NAMALWA (cell line): Measurements from ENCODE around the gene PDE1C.
"Not testable (repeated sequence)": the region's sequence is repeated elsewhere in the genome, so short reads cannot be mapped to it uniquely, and the experiment has no call there.

Experiments
- DNase-seq: peaks from one replicate; pipeline ENCODE4 v3.0.0-alpha.2; 2015; ENCODE audit warnings: low spot score

The PDE1C gene

DNA sequence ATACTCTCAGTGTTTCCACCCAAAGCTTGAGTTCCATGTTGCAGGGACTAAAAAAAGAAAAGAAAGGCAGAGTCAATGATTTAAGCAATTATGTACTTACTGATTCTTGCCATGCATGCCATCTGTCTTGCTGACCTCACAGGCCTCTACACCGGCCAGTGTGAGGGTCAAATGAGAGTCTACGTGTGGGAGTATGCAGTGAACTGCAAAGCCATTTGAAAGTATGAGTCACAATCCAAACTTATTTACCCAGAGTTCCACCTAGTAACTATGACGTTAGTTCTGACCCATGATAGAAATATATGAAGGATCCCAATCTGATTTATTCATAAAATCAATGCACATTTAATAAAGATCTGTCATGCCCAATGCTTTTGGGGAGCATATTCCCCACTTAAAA is 26.5 kb downstream of the PDE1C start:
- no peak for DNase-seq

DNA sequence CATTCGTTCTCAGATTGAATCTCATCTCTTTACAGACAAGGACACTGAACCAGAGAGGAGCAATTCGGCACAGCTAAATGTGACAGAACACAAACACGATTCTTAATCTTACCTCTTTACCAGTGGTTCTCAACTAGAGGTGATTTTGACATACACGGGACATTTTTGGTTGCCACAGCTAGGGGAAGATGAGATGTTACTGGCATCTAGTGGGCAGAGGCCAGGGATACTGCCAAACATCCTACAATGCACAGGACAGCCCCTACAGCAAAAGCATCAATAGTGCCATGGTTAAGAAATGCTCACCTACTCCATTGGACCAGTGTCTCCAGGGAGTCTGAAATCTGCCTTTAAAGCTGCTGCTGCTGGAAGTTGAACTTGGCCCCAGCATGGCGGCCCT is 27.3 kb downstream of the PDE1C start:
- no peak for DNase-seq

- DNase-seq: no peak
These were observed 31.0 kb downstream of the PDE1C start for GRCh38 chr7:32039000-32039756.

GRCh38 chr7:32037650-32038198 is 32.5 kb downstream of the PDE1C start:
- DNase-seq: no peak

GRCh38 chr7:32036557-32036956 is 33.6 kb downstream of the PDE1C start:
- DNase-seq: no peak

DNA sequence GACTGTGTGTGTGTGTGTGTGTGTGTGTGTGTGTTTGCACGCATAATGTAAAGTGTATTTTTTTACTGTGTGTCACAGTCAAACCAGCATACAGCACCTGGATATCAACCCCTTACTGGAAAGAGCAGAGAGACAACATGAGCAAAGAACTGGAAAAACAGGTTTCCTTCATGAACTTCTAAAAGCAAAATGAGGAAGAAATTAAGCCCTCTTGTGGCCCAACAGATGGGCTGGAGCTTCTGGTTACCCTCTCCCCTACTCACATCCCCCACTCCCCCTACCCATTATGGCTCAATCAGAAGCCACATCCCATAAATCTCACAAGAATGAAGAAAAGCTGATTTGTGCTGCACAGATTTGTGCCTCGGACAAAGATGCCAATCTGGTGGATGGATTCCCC is 36.2 kb downstream of the PDE1C start:
- no peak for DNase-seq

GRCh38 chr7:32033006-32033405 is 37.2 kb downstream of the PDE1C start:
- DNase-seq: no peak

DNA sequence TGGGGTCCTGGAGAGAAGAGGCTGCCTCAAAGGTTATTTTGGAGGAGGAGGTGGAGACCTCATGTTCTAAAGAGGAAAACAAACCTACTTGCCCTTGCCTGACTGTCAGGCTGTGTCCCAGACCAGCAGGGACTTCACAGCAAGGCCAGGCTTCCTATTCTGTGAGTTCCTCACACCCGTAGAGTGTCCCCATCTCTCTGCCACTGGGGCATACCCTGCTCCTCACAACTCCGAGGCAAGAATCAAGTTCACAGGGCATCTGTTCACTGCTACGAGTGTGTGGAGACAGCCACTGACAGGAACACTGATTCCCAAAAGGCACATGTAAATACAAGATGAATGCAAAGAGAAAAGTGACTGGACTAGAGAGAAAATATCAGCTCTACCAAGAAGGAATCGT is 38.0 kb downstream of the PDE1C start:
- DNase-seq: no peak

- no peak for DNase-seq
These were observed 39.1 kb downstream of the PDE1C start for GRCh38 chr7:32030904-32031692.

DNA sequence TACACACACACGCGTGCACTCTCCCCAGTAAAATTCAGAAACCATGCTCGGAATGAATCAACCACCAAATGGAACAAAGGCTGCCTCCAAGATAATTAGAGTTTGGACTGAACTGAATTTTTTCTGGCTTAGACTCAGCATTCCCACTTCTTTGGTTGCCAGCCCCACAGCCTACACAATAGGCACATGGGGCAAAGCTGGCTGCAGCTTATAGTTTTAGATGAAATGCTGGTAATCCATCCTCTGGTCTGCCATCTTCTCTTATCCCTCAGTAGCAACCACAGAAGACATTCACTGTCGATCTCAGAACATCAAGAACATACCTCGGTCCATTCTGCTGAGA is 44.2 kb downstream of the PDE1C start:
- no peak for DNase-seq

DNA sequence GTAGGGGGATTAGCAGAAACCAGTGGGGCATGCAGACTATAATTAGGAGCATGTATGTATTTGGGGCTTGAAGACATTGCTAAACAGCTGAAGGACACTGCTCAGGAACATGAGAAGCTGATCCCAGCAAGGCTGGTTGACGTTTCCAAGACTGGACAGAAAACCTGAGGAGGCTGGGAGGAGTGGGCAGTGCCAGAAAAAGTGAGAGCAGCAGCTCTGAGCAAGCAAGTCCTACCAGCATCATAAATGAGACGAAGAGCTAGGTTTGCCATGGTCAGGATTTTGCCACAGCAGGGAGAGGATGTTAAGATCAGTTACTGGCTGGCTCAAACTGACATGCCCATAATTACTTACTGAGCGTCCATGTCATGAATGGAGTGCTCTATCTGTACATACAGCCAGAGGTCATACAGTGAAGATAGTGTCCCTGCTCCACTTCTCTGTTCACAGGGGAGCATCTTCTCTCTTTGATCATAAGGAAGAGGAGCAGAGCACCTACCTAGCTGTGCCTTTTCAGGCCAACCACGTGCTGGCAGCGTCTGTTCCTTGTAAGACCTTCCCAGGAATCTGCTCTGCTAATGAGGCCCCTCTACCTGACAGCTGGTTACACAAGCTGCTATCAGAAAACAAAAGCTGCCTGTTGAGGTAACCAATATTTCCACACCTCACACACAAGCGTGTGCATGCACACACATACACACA is 44.7 kb downstream of the PDE1C start:
- no peak for DNase-seq

DNA sequence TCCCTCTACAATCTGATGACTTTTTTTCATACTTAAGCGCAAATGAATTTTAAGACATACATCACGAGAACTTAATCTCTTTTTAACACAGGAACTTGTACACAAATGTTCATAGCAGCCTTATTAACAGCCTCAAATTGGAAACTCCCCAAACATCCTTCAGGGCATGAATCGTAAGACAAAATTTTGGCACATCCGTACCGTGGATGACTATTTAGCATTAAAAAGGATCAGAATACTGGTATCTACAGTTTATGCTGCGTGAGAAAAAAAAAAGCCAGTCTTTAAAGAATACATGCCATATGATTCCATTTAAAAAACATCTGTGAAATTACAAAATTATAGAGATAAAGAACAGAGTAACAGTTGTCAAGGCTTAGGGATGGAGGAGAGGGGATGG is 46.8 kb downstream of the PDE1C start:
- no peak for DNase-seq

- DNase-seq: no peak
These were observed 47.2 kb downstream of the PDE1C start for GRCh38 chr7:32022966-32023365.

- no peak for DNase-seq
These were observed 49.6 kb downstream of the PDE1C start for GRCh38 chr7:32020551-32021159.

DNA sequence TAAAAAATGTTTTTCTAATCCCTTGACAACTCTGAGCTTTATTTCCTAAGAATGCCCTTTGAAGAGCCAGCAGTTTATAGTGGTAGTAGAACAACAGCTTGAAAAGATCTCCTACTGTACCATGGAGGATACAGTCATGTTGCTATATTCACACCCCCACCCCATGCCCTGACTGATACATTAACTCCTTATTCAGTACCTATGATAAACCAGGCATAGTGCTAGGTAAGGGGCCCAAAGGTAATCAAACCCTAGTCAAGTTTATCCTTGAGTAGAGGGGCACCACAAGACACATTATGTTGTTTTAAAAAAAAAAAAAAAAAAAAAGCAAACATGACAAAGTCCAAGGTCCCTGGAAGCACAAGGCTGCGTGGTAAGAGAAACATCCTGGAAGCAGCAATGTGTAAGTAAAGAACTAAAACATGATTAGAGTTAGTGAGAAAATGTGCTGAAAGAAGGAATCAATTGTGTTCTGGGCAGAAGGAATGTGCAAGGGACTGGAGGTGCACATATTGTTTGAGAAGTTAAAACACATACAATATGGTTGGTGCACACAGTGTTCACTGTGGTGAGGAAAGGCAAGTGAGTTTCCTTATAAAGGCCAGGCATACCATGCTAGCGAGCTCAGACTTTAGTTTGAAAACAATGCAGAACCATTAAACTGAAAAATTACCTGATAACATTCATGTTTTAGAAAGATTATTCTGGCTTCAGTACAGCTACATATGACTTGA is 51.2 kb downstream of the PDE1C start:
- DNase-seq: no peak

DNA sequence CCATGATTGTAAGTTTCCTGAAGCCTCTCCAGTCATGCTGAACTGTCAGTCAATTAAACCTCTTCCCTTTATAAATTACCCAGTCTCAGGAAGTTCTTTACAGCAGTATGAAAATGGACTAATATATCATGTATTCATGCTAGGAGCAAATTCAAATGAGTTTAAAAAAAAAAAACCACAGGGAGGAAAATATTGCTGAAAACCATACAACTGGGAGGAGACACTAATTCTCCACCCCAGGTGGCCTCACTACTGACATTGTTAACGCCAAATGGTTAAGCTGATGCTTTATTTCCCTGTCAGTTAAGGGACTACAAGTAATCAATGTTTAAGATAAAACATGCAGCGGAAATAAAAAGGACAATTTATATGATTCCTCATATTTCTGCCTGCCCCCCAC is 55.1 kb downstream of the PDE1C start:
- no peak for DNase-seq

DNA sequence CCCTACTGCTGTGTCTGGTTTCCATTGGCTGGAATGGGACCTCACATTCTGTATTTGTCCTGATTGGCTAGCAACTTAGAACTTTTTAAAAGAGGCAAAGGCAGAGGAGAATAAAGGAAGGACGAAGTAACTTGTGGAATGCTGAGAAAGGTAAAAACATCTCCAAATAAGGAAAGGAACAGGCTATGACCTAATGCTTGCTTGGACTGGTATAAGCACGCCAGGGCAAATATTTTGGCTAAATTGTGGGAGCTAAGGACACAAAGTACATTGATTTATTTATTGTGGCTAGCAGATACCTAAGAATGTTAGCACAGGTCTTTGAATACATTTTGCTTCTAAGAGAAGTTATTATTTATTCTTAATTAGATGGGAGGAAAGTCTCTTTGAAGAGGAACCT is 56.7 kb downstream of the PDE1C start:
- not testable (repeated sequence) for DNase-seq

GRCh38 chr7:32005577-32005976 is 64.6 kb downstream of the PDE1C start:
- DNase-seq: no peak

- no peak for DNase-seq
These were observed 68.3 kb downstream of the PDE1C start for GRCh38 chr7:32001948-32002347.

DNA sequence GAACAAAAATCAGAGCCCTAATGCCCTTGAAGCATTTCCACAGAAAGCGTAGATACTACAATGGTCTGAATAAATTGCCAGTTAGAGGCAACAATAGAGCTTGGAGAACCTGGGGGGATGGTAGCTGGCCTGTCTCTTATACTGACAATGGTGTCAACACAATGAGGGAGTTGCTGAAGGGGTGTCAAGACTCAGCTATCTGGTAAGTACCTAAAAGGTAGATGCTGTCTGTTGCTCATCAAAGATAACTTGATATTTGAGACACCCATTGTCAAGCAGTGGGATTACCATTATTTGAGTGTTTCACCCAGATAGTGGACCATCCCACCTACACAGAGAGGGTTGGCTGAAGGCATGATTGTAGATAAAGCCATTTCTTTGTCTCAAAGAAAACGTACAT is 72.8 kb downstream of the PDE1C start:
- DNase-seq: no peak

- DNase-seq: no peak
These were observed 75.1 kb downstream of the PDE1C start for GRCh38 chr7:31995134-31995533.

- DNase-seq: no peak
These were observed 78.4 kb downstream of the PDE1C start for GRCh38 chr7:31991846-31992245.
